ENCODE measurements around the gene CEP112. TPM values are rescaled to one million over a fixed set of nuclear protein-coding genes. Genes with fewer than 3 reads are reported as not detected.

Gene CEP112
- total RNA-seq, 1 experiment from 2014 or later, result 6.1 TPM

DNA sequence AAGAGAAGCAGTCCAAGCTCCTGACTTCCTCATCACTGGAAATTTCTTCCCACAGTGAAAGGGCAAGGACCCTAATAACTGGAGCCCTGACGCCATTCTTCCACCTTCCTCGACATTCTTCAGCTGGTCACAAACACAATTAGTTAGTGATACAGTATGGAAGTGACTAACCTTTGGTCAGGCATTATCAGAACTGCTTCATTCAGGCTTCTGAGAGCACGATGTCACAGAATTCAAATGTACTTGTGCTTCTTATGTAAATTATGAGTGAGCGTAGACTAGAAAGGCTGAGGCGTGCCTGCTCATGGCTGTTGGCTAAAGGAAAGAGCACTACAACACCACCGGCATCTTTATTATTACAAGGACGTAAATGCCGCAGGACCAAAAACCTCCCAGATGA lies 327.5 kb downstream of the CEP112 start (continued):
- no peak for TF ChIP-seq ZNF263 (CRISPR knock-in tag; IDR thresholded peaks at IDR 0.05; ENCODE audit: low read depth)
- no peak for TF ChIP-seq ATF6 (CRISPR knock-in tag; IDR thresholded peaks at IDR 0.05)
- no peak for TF ChIP-seq JAZF1 (CRISPR knock-in tag; IDR thresholded peaks at IDR 0.05)
- no peak for TF ChIP-seq ELF4 (CRISPR knock-in tag; IDR thresholded peaks at IDR 0.05; ENCODE audit: low read depth)
- TF ChIP-seq ZNF423 (CRISPR knock-in tag; IDR thresholded peaks at IDR 0.05), result no peak
- no peak for TF ChIP-seq MLX (CRISPR knock-in tag; IDR thresholded peaks at IDR 0.05)
- TF ChIP-seq TEAD1 (CRISPR knock-in tag; IDR thresholded peaks at IDR 0.05), result no peak
- TF ChIP-seq CREB1 (CRISPR knock-in tag; IDR thresholded peaks at IDR 0.05), result no peak

GRCh38 chr17:65857718-65858117 lies 334.2 kb downstream of the CEP112 start:
- no peaks in the 10 kb centered on the region for H3K9me3 Mint-ChIP-seq
- TF ChIP-seq TP53 (CRISPR knock-in tag; IDR thresholded peaks at IDR 0.05) (no peak), GRHL2 (CRISPR knock-in tag; IDR thresholded peaks at IDR 0.05; ENCODE audit: insufficient replicate concordance, severe bottlenecking) (no peak)
- TF ChIP-seq, protein P1, sequence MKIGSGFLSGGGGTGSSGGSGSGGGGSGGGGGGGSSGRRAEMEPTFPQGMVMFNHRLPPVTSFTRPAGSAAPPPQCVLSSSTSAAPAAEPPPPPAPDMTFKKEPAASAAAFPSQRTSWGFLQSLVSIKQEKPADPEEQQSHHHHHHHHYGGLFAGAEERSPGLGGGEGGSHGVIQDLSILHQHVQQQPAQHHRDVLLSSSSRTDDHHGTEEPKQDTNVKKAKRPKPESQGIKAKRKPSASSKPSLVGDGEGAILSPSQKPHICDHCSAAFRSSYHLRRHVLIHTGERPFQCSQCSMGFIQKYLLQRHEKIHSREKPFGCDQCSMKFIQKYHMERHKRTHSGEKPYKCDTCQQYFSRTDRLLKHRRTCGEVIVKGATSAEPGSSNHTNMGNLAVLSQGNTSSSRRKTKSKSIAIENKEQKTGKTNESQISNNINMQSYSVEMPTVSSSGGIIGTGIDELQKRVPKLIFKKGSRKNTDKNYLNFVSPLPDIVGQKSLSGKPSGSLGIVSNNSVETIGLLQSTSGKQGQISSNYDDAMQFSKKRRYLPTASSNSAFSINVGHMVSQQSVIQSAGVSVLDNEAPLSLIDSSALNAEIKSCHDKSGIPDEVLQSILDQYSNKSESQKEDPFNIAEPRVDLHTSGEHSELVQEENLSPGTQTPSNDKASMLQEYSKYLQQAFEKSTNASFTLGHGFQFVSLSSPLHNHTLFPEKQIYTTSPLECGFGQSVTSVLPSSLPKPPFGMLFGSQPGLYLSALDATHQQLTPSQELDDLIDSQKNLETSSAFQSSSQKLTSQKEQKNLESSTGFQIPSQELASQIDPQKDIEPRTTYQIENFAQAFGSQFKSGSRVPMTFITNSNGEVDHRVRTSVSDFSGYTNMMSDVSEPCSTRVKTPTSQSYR (CRISPR knock-in tag; IDR thresholded peaks at IDR 0.05), result no peak
- TF ChIP-seq, protein P2, sequence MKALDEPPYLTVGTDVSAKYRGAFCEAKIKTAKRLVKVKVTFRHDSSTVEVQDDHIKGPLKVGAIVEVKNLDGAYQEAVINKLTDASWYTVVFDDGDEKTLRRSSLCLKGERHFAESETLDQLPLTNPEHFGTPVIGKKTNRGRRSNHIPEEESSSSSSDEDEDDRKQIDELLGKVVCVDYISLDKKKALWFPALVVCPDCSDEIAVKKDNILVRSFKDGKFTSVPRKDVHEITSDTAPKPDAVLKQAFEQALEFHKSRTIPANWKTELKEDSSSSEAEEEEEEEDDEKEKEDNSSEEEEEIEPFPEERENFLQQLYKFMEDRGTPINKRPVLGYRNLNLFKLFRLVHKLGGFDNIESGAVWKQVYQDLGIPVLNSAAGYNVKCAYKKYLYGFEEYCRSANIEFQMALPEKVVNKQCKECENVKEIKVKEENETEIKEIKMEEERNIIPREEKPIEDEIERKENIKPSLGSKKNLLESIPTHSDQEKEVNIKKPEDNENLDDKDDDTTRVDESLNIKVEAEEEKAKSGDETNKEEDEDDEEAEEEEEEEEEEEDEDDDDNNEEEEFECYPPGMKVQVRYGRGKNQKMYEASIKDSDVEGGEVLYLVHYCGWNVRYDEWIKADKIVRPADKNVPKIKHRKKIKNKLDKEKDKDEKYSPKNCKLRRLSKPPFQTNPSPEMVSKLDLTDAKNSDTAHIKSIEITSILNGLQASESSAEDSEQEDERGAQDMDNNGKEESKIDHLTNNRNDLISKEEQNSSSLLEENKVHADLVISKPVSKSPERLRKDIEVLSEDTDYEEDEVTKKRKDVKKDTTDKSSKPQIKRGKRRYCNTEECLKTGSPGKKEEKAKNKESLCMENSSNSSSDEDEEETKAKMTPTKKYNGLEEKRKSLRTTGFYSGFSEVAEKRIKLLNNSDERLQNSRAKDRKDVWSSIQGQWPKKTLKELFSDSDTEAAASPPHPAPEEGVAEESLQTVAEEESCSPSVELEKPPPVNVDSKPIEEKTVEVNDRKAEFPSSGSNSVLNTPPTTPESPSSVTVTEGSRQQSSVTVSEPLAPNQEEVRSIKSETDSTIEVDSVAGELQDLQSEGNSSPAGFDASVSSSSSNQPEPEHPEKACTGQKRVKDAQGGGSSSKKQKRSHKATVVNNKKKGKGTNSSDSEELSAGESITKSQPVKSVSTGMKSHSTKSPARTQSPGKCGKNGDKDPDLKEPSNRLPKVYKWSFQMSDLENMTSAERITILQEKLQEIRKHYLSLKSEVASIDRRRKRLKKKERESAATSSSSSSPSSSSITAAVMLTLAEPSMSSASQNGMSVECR (CRISPR knock-in tag; IDR thresholded peaks at IDR 0.05; ENCODE audit: borderline replicate concordance), result no peak
- TF ChIP-seq, protein P3, sequence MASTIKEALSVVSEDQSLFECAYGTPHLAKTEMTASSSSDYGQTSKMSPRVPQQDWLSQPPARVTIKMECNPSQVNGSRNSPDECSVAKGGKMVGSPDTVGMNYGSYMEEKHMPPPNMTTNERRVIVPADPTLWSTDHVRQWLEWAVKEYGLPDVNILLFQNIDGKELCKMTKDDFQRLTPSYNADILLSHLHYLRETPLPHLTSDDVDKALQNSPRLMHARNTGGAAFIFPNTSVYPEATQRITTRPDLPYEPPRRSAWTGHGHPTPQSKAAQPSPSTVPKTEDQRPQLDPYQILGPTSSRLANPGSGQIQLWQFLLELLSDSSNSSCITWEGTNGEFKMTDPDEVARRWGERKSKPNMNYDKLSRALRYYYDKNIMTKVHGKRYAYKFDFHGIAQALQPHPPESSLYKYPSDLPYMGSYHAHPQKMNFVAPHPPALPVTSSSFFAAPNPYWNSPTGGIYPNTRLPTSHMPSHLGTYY (CRISPR knock-in tag; IDR thresholded peaks at IDR 0.05), result no peak
- TF ChIP-seq, protein P4, sequence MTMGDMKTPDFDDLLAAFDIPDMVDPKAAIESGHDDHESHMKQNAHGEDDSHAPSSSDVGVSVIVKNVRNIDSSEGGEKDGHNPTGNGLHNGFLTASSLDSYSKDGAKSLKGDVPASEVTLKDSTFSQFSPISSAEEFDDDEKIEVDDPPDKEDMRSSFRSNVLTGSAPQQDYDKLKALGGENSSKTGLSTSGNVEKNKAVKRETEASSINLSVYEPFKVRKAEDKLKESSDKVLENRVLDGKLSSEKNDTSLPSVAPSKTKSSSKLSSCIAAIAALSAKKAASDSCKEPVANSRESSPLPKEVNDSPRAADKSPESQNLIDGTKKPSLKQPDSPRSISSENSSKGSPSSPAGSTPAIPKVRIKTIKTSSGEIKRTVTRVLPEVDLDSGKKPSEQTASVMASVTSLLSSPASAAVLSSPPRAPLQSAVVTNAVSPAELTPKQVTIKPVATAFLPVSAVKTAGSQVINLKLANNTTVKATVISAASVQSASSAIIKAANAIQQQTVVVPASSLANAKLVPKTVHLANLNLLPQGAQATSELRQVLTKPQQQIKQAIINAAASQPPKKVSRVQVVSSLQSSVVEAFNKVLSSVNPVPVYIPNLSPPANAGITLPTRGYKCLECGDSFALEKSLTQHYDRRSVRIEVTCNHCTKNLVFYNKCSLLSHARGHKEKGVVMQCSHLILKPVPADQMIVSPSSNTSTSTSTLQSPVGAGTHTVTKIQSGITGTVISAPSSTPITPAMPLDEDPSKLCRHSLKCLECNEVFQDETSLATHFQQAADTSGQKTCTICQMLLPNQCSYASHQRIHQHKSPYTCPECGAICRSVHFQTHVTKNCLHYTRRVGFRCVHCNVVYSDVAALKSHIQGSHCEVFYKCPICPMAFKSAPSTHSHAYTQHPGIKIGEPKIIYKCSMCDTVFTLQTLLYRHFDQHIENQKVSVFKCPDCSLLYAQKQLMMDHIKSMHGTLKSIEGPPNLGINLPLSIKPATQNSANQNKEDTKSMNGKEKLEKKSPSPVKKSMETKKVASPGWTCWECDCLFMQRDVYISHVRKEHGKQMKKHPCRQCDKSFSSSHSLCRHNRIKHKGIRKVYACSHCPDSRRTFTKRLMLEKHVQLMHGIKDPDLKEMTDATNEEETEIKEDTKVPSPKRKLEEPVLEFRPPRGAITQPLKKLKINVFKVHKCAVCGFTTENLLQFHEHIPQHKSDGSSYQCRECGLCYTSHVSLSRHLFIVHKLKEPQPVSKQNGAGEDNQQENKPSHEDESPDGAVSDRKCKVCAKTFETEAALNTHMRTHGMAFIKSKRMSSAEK (CRISPR knock-in tag; IDR thresholded peaks at IDR 0.05; ENCODE audit: borderline replicate concordance), result no peak
- H3K4me3 Mint-ChIP-seq, result no peak overlapping the region
- CTCF ChIA-PET, result no interaction called here
- POLR2A ChIA-PET, result no interaction called here
- H3K27ac Mint-ChIP-seq, result no peak overlapping the region
- no peak for DNase-seq (ENCODE audit: low spot score)
- H3K4me1 Mint-ChIP-seq, result peaks cover 5% of the 10 kb centered on the region
- no peaks in the 10 kb centered on the region for H3K27me3 Mint-ChIP-seq (ENCODE audit: low read depth)
- ATAC-seq, result no peak
- no peaks in the 10 kb centered on the region for H3K36me3 Mint-ChIP-seq

Measured in WTC11 (cell line).